Keratinocyte (primary cell): ENCODE measurements around the gene ERVMER34-1. TPM values are rescaled to one million over a fixed set of nuclear protein-coding genes. Genes with fewer than 3 reads are reported as not detected.

Experiments
- DNase-seq: peaks from one replicate; pipeline ENCODE4 v3.0.0-alpha.2; 2011; ENCODE audit warnings: low read depth, missing footprints, low spot score
- FAIRE-seq: peaks from 2 replicates; lab custom pipeline; 2011; peaks lifted over from hg19 to GRCh38; lab: Jason Lieb, UNC
- H2AFZ ChIP-seq: 2 replicates; pipeline ENCODE4 v1.6.0; 2012; ENCODE audit warnings: low read length, control low read depth, inconsistent platforms; ENCODE audit not compliant: control insufficient read depth
- H3K27ac ChIP-seq: 2 replicates; pipeline ENCODE4 v1.5.1; 2011; ENCODE audit warnings: low read length; ENCODE audit not compliant: control insufficient read depth, insufficient read depth
- H3K27me3 ChIP-seq: 3 replicates; pipeline ENCODE4 v1.6.0; 2011; ENCODE audit warnings: low read length; ENCODE audit not compliant: control insufficient read depth, insufficient read depth; ENCODE audit errors: extremely low read depth
- H3K36me3 ChIP-seq, 2 experiments: 2 replicates in 1 of 2; 3 replicates in 1 of 2; pipeline ENCODE4 v1.5.1; 2011; ENCODE audit warnings: low read length in 2 of 2, mild to moderate bottlenecking in 1 of 2; ENCODE audit not compliant: control insufficient read depth in 2 of 2, insufficient read depth in 2 of 2; ENCODE audit errors: extremely low read depth in 1 of 2
- H3K4me1 ChIP-seq: 3 replicates; pipeline ENCODE4 v1.5.1; 2011; ENCODE audit warnings: low read length; ENCODE audit not compliant: control insufficient read depth, insufficient read depth; ENCODE audit errors: extremely low read depth
- H3K4me2 ChIP-seq: 3 replicates; pipeline ENCODE4 v1.6.0; 2011; ENCODE audit warnings: low read depth, low read length; ENCODE audit not compliant: control insufficient read depth, insufficient read depth; ENCODE audit errors: extremely low read depth
- H3K4me3 ChIP-seq, 3 experiments: fragments of 200-600 bp in 1 of 3; sonication (generic) in 1 of 3; 2 replicates in 2 of 3; 3 replicates in 1 of 3; pipeline ENCODE4 v1.5.1; 2011 to 2016; ENCODE audit warnings: low read length in 3 of 3, mild to moderate bottlenecking in 3 of 3, control low read depth in 2 of 3, inconsistent platforms in 1 of 3, low read depth in 1 of 3, mixed read lengths in 1 of 3, mixed run types in 1 of 3, moderate library complexity in 1 of 3; ENCODE audit not compliant: control insufficient read depth in 2 of 3, insufficient read depth in 2 of 3; ENCODE audit errors: extremely low read depth in 1 of 3
- H3K79me2 ChIP-seq: 2 replicates; pipeline ENCODE4 v1.6.0; 2012; ENCODE audit warnings: low read length; ENCODE audit not compliant: control insufficient read depth, insufficient read depth
- H3K9ac ChIP-seq: 3 replicates; pipeline ENCODE4 v1.6.0; 2011; ENCODE audit warnings: low read length; ENCODE audit not compliant: control insufficient read depth, insufficient read depth; ENCODE audit errors: extremely low read depth
- H3K9me1 ChIP-seq: 3 replicates; pipeline ENCODE4 v1.6.0; 2011; ENCODE audit warnings: low read length; ENCODE audit not compliant: control insufficient read depth, insufficient read depth; ENCODE audit errors: extremely low read depth
- H3K9me3 ChIP-seq: 2 replicates; pipeline ENCODE4 v1.5.1; 2012; ENCODE audit warnings: low read depth, low read length; ENCODE audit not compliant: control insufficient read depth
- H4K20me1 ChIP-seq: 3 replicates; pipeline ENCODE4 v1.6.0; 2011; ENCODE audit warnings: low read length; ENCODE audit not compliant: control insufficient read depth, insufficient read depth; ENCODE audit errors: extremely low read depth
- CTCF ChIP-seq, 3 experiments: IDR thresholded peaks in 1 of 3; conservative IDR thresholded peaks in 1 of 3; optimal IDR thresholded peaks in 1 of 3; 2 replicates in 2 of 3; 3 replicates in 1 of 3; pipeline versions ENCODE3 to v1.5.1; 2011; ENCODE audit warnings: low read length in 3 of 3, mild to moderate bottlenecking in 3 of 3, moderate library complexity in 2 of 3, control low read depth in 1 of 3, inconsistent platforms in 1 of 3; ENCODE audit not compliant: insufficient read depth in 2 of 3; ENCODE audit errors: extremely low read depth in 1 of 3
- EZH2 ChIP-seq: IDR thresholded peaks from one replicate; pipeline ENCODE4 v1.6.1; 2012; ENCODE audit warnings: inconsistent platforms, mild to moderate bottlenecking, low read length, moderate library complexity
- dilution Hi-C: fragments of 300-500 bp; cut with MboI; formaldehyde crosslinking; loops from one replicate; pipeline ENCODE4 v1.7.0; 2020; ENCODE audit warnings: low sequenced_read_pairs; ENCODE audit not compliant: extremely low pct_ligation_motif_present
- polyA plus RNA-seq, 5 experiments: library from polyadenylated mRNA; depleted of rRNA in 3 of 5; stranded (reverse) in 3 of 5; stranded (forward) in 1 of 5; unstranded in 1 of 5; fragments of >200 nt; gene quantifications; 1 replicate in 1 of 5; 2 replicates in 3 of 5; 3 replicates in 1 of 5; pipeline versions ENCODE4 v1.2.1 to v1.2.3, GENCODE V29; 2011 to 2012; ENCODE audit warnings: missing spikeins in 2 of 5, low read depth in 1 of 5, low replicate concordance in 1 of 5

The ERVMER34-1 gene
- polyA plus RNA-seq, 1 donor (not counting 4 experiments of a cell fraction or from before 2014, with no cell fraction given) = 4.3 TPM

GRCh38 chr4:52789774-52790173 lies 38.5 kb upstream of the ERVMER34-1 start:
- Histone ChIP-seq H3K9me1 (no peaks in the 10 kb centered on the region), H3K9ac (no peak overlapping the region), H3K9me3 (no peaks in the 10 kb centered on the region), H3K4me1 (no peaks in the 10 kb centered on the region), H3K27ac (no peak overlapping the region), H4K20me1 (no peaks in the 10 kb centered on the region), H3K79me2 (no peaks in the 10 kb centered on the region), H2AFZ (no peak overlapping the region), H3K36me3 (no peaks in the 10 kb centered on the region), H3K4me2 (no peak overlapping the region), H3K4me3 (no peak overlapping the region), H3K27me3 (no peaks in the 10 kb centered on the region)
- no peak for TF ChIP-seq EZH2
- TF ChIP-seq CTCF (optimal IDR thresholded peaks at IDR 0.05 in 1 of 3, IDR thresholded peaks at IDR 0.05 in 1 of 3, conservative IDR thresholded peaks at IDR 0.05 in 1 of 3; ENCODE audit: extremely low read depth in 1 of 3, insufficient read depth in 2 of 3, low read length in 3 of 3) = no peak
- no peak for FAIRE-seq
- dilution Hi-C loops = no loop called here
- no peak for DNase-seq

- no peaks in the 10 kb centered on the region for H3K27me3 ChIP-seq
- no peaks in the 10 kb centered on the region for H3K79me2 ChIP-seq
- H3K27ac ChIP-seq = no peak overlapping the region
- dilution Hi-C loops = no loop called here
- FAIRE-seq = no peak
- no peaks in the 10 kb centered on the region for H3K4me1 ChIP-seq
- no peak for DNase-seq
- H2AFZ ChIP-seq = no peak overlapping the region
- no peaks in the 10 kb centered on the region for H3K9me3 ChIP-seq
- no peaks in the 10 kb centered on the region for H3K9me1 ChIP-seq
- H3K4me3 ChIP-seq = no peak overlapping the region
- TF ChIP-seq CTCF (optimal IDR thresholded peaks at IDR 0.05 in 1 of 3, IDR thresholded peaks at IDR 0.05 in 1 of 3, conservative IDR thresholded peaks at IDR 0.05 in 1 of 3; ENCODE audit: extremely low read depth in 1 of 3, insufficient read depth in 2 of 3, low read length in 3 of 3) (no peak), EZH2 (no peak)
- H3K36me3 ChIP-seq = no peaks in the 10 kb centered on the region
- no peak overlapping the region for H3K4me2 ChIP-seq
- H4K20me1 ChIP-seq = no peaks in the 10 kb centered on the region
- H3K9ac ChIP-seq = no peak overlapping the region
Observed at GRCh38 chr4:52788806-52789205, 37.6 kb upstream of the ERVMER34-1 start.
